Ishikawa (cell line): ENCODE measurements around the gene STAMBP.

Experiments used
- CEBPB ChIP-seq: IDR thresholded peaks from 2 replicates; pipeline ENCODE4 v1.6.1; 2012
- FOXM1 ChIP-seq: IDR thresholded peaks from 2 replicates; pipeline ENCODE4 v1.6.1; 2012; ENCODE audit warnings: low read depth, borderline replicate concordance
- MAX ChIP-seq: IDR thresholded peaks from 2 replicates; pipeline ENCODE4 v1.6.1; 2012
- REST ChIP-seq: IDR thresholded peaks from 2 replicates; pipeline ENCODE4 v1.6.1; 2012; ENCODE audit warnings: low read depth, mild to moderate bottlenecking
- TAF1 ChIP-seq: IDR thresholded peaks from 2 replicates; pipeline ENCODE4 v1.6.1; 2012; ENCODE audit warnings: low read depth, mild to moderate bottlenecking
- YY1 ChIP-seq: IDR thresholded peaks from 2 replicates; pipeline ENCODE4 v1.6.1; 2012; ENCODE audit warnings: low read depth

GRCh38 chr2:73837847-73838585 is 9.3 kb downstream of the STAMBP start:
- TF ChIP-seq FOXM1, result no peak
- TF ChIP-seq TAF1, result no peak
- no peak for TF ChIP-seq CEBPB
- no peak for TF ChIP-seq YY1
- no peak for TF ChIP-seq REST
- no peak for TF ChIP-seq MAX
